ENCODE results near the gene SLC1A4.
"Not testable (repeated sequence)": the region's sequence is repeated elsewhere in the genome, so short reads cannot be mapped to it uniquely, and the experiment has no call there.

SLC1A4 gene

GRCh38 chr2:65033178-65033577 lies 44.0 kb downstream of the SLC1A4 start:
- peak; percentile 13 for TF ChIP-seq CTCF (IDR thresholded peaks at IDR 0.05; ENCODE audit: insufficient read depth, missing control alignments)
- DNase-seq (ENCODE audit: insufficient read length, low spot score) (no peak), FAIRE-seq (no peak)

GRCh38 chr2:65033667-65034066 lies 44.5 kb downstream of the SLC1A4 start:
- FAIRE-seq; DNase-seq (ENCODE audit: insufficient read length, low spot score): not testable (repeated sequence)

GRCh38 chr2:65035351-65035943 lies 46.2 kb downstream of the SLC1A4 start:
- FAIRE-seq = no peak
- no peak for TF ChIP-seq CTCF (IDR thresholded peaks at IDR 0.05; ENCODE audit: insufficient read depth, missing control alignments)
- DNase-seq (ENCODE audit: insufficient read length, low spot score) = no peak

- no peak for FAIRE-seq
- TF ChIP-seq CTCF (IDR thresholded peaks at IDR 0.05; ENCODE audit: insufficient read depth, missing control alignments) = no peak
- DNase-seq (ENCODE audit: insufficient read length, low spot score) = no peak
These were observed 48.0 kb downstream of the SLC1A4 start for GRCh38 chr2:65037178-65037577.

GRCh38 chr2:65039640-65040039 lies 50.4 kb downstream of the SLC1A4 start:
- DNase-seq (ENCODE audit: insufficient read length, low spot score) (no peak), FAIRE-seq (no peak)
- no peak for TF ChIP-seq CTCF (IDR thresholded peaks at IDR 0.05; ENCODE audit: insufficient read depth, missing control alignments)

- TF ChIP-seq CTCF (IDR thresholded peaks at IDR 0.05; ENCODE audit: insufficient read depth, missing control alignments) = peak; percentile 94
- DNase-seq (ENCODE audit: insufficient read length, low spot score) (peak; percentile 69), FAIRE-seq (peak; percentile 29)
These were observed 51.4 kb downstream of the SLC1A4 start for GRCh38 chr2:65040400-65041261.

GRCh38 chr2:65043001-65043400 lies 53.8 kb downstream of the SLC1A4 start:
- TF ChIP-seq CTCF (IDR thresholded peaks at IDR 0.05; ENCODE audit: insufficient read depth, missing control alignments) = no peak
- DNase-seq (ENCODE audit: insufficient read length, low spot score) = no peak
- FAIRE-seq = no peak
